BJ (cell line): Measurements from ENCODE around the gene USP33. TPM values are rescaled to one million over a fixed set of nuclear protein-coding genes. Genes with fewer than 3 reads are reported as not detected.
"Not testable (repeated sequence)": the region's sequence is repeated elsewhere in the genome, so short reads cannot be mapped to it uniquely, and the experiment has no call there.

ENCODE experiments used
- CTCF ChIA-PET: fragments of 350-600 bp; formaldehyde crosslinking; extraction: SDS; loops from one replicate; lab custom pipeline; 2021; ENCODE audit warnings: antibody characterized with exemption, inconsistent platforms; lab: Yijun Ruan, JAX
- POLR2A ChIA-PET: fragments of 300-600 bp; sonication (Branson Sonifier 250); formaldehyde crosslinking; extraction: SDS; loops from one replicate; lab custom pipeline; 2021; ENCODE audit warnings: antibody characterized with exemption; lab: Charles Lee
- DNase-seq: peaks from one replicate; pipeline ENCODE4 v3.0.0-alpha.2; 2011; ENCODE audit warnings: low read depth
- H3K27me3 ChIP-seq: 2 replicates; pipeline ENCODE4 v1.6.0; 2011; ENCODE audit warnings: low read length; ENCODE audit not compliant: control insufficient read depth, insufficient read depth
- H3K36me3 ChIP-seq: 2 replicates; pipeline ENCODE4 v1.5.1; 2011; ENCODE audit warnings: low read length; ENCODE audit not compliant: control insufficient read depth, insufficient read depth
- H3K4me3 ChIP-seq: 2 replicates; pipeline ENCODE4 v1.5.1; 2011; ENCODE audit warnings: low read depth, mild to moderate bottlenecking, control low read depth, low read length
- polyA plus RNA-seq: library from polyadenylated mRNA; depleted of rRNA; stranded (reverse); fragments of >200 nt; gene quantifications from 2 replicates; pipeline ENCODE4 v1.2.3, GENCODE V29; 2011
- TF ChIP-seq, protein P1 (sequence below): IDR thresholded peaks from 2 replicates; pipeline ENCODE4 v1.5.1; 2011; ENCODE audit warnings: low read depth, mild to moderate bottlenecking, control low read depth, inconsistent platforms, low read length, moderate library complexity; ENCODE audit not compliant: insufficient read depth

USP33 gene
- polyA plus RNA-seq, 1 experiment = 31.3 TPM

DNA sequence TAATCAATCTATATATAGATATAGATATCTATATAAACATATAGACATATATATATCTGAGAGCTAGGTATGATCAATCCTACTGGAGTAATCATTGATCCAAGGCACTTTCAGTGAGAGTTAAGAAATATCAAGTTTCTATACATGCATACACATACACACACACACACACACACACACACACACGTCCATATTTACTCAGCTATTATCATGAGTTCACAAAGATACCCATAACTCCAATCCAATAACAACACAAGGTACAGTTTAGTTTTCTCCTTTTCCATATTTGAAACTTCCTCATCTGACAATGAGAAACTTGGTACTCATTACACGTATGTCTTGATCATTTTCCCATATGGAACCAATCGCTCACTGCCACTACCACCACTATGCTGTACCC, 49.9 kb downstream of the USP33 start:
- TF ChIP-seq, protein P1, sequence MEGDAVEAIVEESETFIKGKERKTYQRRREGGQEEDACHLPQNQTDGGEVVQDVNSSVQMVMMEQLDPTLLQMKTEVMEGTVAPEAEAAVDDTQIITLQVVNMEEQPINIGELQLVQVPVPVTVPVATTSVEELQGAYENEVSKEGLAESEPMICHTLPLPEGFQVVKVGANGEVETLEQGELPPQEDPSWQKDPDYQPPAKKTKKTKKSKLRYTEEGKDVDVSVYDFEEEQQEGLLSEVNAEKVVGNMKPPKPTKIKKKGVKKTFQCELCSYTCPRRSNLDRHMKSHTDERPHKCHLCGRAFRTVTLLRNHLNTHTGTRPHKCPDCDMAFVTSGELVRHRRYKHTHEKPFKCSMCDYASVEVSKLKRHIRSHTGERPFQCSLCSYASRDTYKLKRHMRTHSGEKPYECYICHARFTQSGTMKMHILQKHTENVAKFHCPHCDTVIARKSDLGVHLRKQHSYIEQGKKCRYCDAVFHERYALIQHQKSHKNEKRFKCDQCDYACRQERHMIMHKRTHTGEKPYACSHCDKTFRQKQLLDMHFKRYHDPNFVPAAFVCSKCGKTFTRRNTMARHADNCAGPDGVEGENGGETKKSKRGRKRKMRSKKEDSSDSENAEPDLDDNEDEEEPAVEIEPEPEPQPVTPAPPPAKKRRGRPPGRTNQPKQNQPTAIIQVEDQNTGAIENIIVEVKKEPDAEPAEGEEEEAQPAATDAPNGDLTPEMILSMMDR = no peak
- CTCF ChIA-PET = interaction anchor here (0.8 kb wide), 1 partner anchor 8 kb away, joined by 3 read pairs; no protein-coding TSS in a partner anchor
- Histone ChIP-seq H3K27me3 (no peaks in the 10 kb centered on the region), H3K36me3 (peaks cover 9% of the 10 kb centered on the region), H3K4me3 (no peak overlapping the region)
- POLR2A ChIA-PET = no interaction called here
- DNase-seq = no peak

DNA sequence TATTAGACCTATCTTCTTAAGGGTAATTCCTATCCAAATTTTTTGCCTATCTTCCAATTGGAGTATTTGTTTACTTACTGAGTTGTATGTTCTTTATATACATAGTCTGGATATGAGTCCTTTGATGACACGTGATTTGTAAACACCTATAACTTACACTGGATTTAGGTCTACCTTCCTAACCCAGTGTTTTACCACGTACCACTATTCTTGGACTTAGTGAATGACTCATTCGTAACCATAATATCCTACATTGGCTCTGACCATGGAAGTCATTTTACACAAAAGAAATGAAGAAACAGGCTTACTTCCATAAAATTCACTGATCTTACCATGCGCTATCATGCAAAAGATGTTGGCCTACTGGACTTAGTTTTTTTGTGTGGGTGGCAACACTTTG, 53.3 kb downstream of the USP33 start:
- Histone ChIP-seq H3K27me3 (no peaks in the 10 kb centered on the region), H3K4me3 (no peak overlapping the region), H3K36me3 (peaks cover 2% of the 10 kb centered on the region; the same call in 1 of the 2 replicates)
- TF ChIP-seq, protein P1 = no peak
- CTCF ChIA-PET = no interaction called here
- POLR2A ChIA-PET = no interaction called here
- no peak for DNase-seq

DNA sequence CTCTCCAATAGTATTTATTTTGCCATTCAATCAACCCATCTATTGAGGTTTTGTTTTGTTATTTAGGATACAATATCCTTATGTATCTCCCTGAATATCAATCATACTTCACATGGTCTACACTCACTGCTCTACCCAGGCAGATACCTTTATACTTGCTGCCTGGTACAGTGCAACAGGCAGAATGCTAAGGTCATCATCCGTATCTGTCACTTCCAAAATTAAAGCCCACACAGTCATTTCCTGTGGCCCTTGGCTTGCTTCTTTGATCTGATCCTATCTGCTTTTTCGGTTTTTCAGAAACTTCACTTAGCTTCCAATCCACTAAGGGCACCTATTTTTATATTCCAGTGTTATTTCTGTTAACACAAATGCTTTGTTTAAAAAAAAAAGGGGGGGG, 54.9 kb downstream of the USP33 start:
- no peak for DNase-seq
- Histone ChIP-seq H3K27me3 (no peaks in the 10 kb centered on the region), H3K4me3 (no peak overlapping the region), H3K36me3 (no peaks in the 10 kb centered on the region)
- POLR2A ChIA-PET = no interaction called here
- TF ChIP-seq, protein P1 = no peak
- CTCF ChIA-PET = no interaction called here

DNA sequence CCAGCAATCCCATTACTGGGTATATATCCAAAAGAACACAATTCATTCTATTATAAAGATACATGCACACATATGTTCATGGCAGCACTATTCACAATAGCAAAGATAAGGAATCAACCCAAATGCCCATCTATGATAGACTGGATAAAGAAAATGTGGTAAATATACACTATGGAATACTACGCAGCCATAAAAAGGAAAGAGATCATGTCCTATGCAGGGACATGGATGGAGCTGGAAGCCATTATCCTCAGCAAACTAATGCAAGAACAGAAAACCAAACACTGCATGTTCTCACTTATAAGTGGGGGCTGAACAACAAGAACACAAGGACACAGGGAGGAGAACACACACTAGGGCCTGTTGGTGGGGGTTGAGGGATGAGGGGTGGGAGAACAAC, 60.0 kb downstream of the USP33 start:
- H3K4me3 ChIP-seq, CTCF ChIA-PET, H3K36me3 ChIP-seq, POLR2A ChIA-PET, H3K27me3 ChIP-seq, DNase-seq: not testable (repeated sequence)

DNA sequence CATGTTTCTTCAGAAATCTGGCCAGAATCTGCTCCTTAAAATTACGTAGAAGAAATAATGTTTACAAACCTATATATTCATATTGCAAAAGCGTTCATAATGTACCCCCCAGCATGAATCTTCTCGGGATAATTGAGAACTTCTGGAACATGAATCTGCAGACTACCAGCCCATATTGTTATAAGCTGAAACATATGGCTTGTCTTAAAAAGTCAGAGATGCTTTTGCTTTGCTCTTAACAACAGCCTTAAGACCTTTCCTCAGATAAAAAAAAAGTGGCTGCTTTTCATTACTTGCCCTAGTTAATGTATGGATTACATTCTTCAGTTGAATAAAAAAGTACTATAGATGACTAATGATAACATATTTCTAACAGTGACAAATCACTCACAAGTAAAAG, 62.2 kb downstream of the USP33 start:
- POLR2A ChIA-PET = no interaction called here
- H3K4me3 ChIP-seq = no peak overlapping the region
- CTCF ChIA-PET = interaction anchor here (1.6 kb wide), 1 partner anchor 14 kb away, joined by 5 read pairs; no protein-coding TSS in a partner anchor
- H3K27me3 ChIP-seq = no peaks in the 10 kb centered on the region
- peaks cover 2% of the 10 kb centered on the region; the same call in 1 of the 2 replicates for H3K36me3 ChIP-seq
- TF ChIP-seq, protein P1 = no peak
- no peak for DNase-seq

DNA sequence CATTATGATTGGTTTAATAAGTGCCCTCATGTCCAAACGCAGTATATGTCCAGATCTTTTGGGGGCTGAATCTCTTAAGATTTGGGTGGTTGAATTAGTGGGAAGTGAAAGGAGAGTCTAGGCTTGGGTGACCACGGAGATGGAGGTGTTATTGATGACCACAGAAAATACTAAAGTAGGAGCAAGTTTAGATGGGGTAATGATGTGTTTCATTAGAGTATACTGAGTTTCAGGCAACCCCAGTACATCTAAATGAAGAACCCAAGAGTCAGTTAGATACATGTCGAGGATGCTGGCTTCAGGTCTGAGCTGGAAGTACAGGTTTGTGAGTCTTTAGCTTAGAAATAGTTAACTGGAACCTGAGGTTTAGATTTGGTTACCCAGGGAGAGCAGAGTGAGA, 70.7 kb downstream of the USP33 start:
- no peaks in the 10 kb centered on the region for H3K27me3 ChIP-seq
- peaks cover 2% of the 10 kb centered on the region; the same call in 1 of the 2 replicates for H3K36me3 ChIP-seq
- CTCF ChIA-PET = interaction anchor here (0.5 kb wide), 1 partner anchor 679 kb away, joined by 3 read pairs; no protein-coding TSS in a partner anchor
- DNase-seq = no peak
- H3K4me3 ChIP-seq = no peak overlapping the region
- TF ChIP-seq, protein P1 = no peak
- POLR2A ChIA-PET = no interaction called here
